Germinal center (tissue), 1 donor: ENCODE measurements around the gene ADGB.
"Not testable (repeated sequence)": the region's sequence is repeated elsewhere in the genome, so short reads cannot be mapped to it uniquely, and the experiment has no call there.

Source experiments
- DNase-seq: peaks from one replicate; pipeline ENCODE4 v3.0.0; 2012; ENCODE audit warnings: mixed read lengths, low spot score

ADGB gene

GRCh38 chr6:146598772-146599405 lies at the start of gene ADGB:
Gene ADGB (plus strand): TSS chr6:146598972. CDS start chr6:146599041, 69 bp downstream.
- no peak for DNase-seq

GRCh38 chr6:146550911-146551310 lies 47.9 kb upstream of the ADGB start:
- DNase-seq: no peak

GRCh38 chr6:146551545-146551944 lies 47.2 kb upstream of the ADGB start:
- DNase-seq: no peak

- DNase-seq: no peak
These were observed 45.2 kb upstream of the ADGB start for GRCh38 chr6:146553377-146554135.

GRCh38 chr6:146560607-146561006 lies 38.2 kb upstream of the ADGB start:
- DNase-seq: no peak

GRCh38 chr6:146566661-146567060 lies 32.1 kb upstream of the ADGB start:
- DNase-seq: not testable (repeated sequence)

GRCh38 chr6:146568619-146569018 lies 30.2 kb upstream of the ADGB start:
- DNase-seq: not testable (repeated sequence)

GRCh38 chr6:146574211-146574610 lies 24.6 kb upstream of the ADGB start:
- no peak for DNase-seq

GRCh38 chr6:146578054-146578453 lies 20.7 kb upstream of the ADGB start:
- DNase-seq: no peak

- DNase-seq: no peak
These were observed 16.8 kb upstream of the ADGB start for GRCh38 chr6:146581968-146582367.

GRCh38 chr6:146582857-146583256 lies 15.9 kb upstream of the ADGB start:
- no peak for DNase-seq

- DNase-seq: no peak
These were observed 14.8 kb upstream of the ADGB start for GRCh38 chr6:146583966-146584365.

- no peak for DNase-seq
These were observed 11.3 kb upstream of the ADGB start for GRCh38 chr6:146587459-146587858.

GRCh38 chr6:146590492-146590891 lies 8.3 kb upstream of the ADGB start:
- DNase-seq: no peak

GRCh38 chr6:146592451-146592850 lies 6.3 kb upstream of the ADGB start:
- no peak for DNase-seq

- DNase-seq: no peak
These were observed 4.8 kb upstream of the ADGB start for GRCh38 chr6:146593986-146594385.

- DNase-seq: no peak
These were observed 4.3 kb upstream of the ADGB start for GRCh38 chr6:146594495-146594894.

- peak; percentile 2 for DNase-seq
These were observed 2.6 kb upstream of the ADGB start for GRCh38 chr6:146595972-146596731.

GRCh38 chr6:146601352-146601751 lies 2.6 kb downstream of the ADGB start:
- no peak for DNase-seq

- no peak for DNase-seq
These were observed 3.8 kb downstream of the ADGB start for GRCh38 chr6:146602526-146602925.

GRCh38 chr6:146613947-146614346 lies 15.2 kb downstream of the ADGB start:
- no peak for DNase-seq

GRCh38 chr6:146620655-146621054 lies 21.9 kb downstream of the ADGB start:
- no peak for DNase-seq

- DNase-seq: no peak
These were observed 29.6 kb downstream of the ADGB start for GRCh38 chr6:146628350-146628749.
